HCT116 (cell line): ENCODE results near the gene ALDOA. TPM values are rescaled to one million over a fixed set of nuclear protein-coding genes. Genes with fewer than 3 reads are reported as not detected.

Experiments
- ATAC-seq: fragments of 200-7000 bp; cut with Tn5 transposase; 2 replicates; pipeline ENCODE4 v1.9.1; 2020; ENCODE audit warnings: mild to moderate bottlenecking, moderate library complexity
- BruUV-seq: library from RNA; stranded (reverse); fragments of 400-500 nt; replicated peaks from 2 replicates; lab custom pipeline; 2021; lab: Mats Ljungman, UMichigan
- CTCF ChIA-PET: fragments of 300-600 bp; sonication (Branson Sonifier 250); formaldehyde crosslinking; loops from one replicate; lab custom pipeline; 2021; ENCODE audit warnings: antibody characterized with exemption; lab: Charles Lee
- POLR2A ChIA-PET: fragments of 300-600, 350-600 bp; sonication (Branson Sonifier 250); formaldehyde crosslinking; loops from one replicate; lab custom pipeline; 2021; ENCODE audit warnings: antibody characterized with exemption; lab: Charles Lee
- RAD21 ChIA-PET, 2 experiments: fragments of 300-600 bp; sonication (Branson Sonifier 250); formaldehyde crosslinking; loops; one replicate each; lab custom pipeline; 2023; ENCODE audit warnings: low total read pairs in 2 of 2; ENCODE audit not compliant: uncharacterized antibody in 2 of 2, unreplicated experiment in 2 of 2, low non-redundant PET in 1 of 2; lab: Charles Lee
- DNase-seq: peaks from one replicate; pipeline ENCODE4 v3.0.0-alpha.2; 2010; ENCODE audit warnings: low read depth, low spot score
- H2AFZ ChIP-seq: fragments of 200-600 bp; shearing (Covaris generic), sonication (generic); 2 replicates; pipeline ENCODE4 v1.6.1; 2017; ENCODE audit warnings: low read depth, mixed run types, mixed read lengths, antibody characterized with exemption, low read length; ENCODE audit not compliant: poor library complexity, severe bottlenecking
- H3K27ac ChIP-seq: 2 replicates; pipeline ENCODE4 v1.5.1; 2012; ENCODE audit warnings: low read depth, low read length
- H3K27me3 ChIP-seq: fragments of 200-600 bp; sonication (generic); 2 replicates; pipeline ENCODE4 v1.6.1; 2016; ENCODE audit warnings: mixed run types, low read length, mixed read lengths; ENCODE audit not compliant: insufficient read depth
- H3K36me3 ChIP-seq, 2 experiments: fragments of 200-500 bp in 1 of 2; fragments of 200-600 bp in 1 of 2; sonication (Bioruptor generic) in 1 of 2; sonication (generic) in 1 of 2; 2 replicates each; pipeline versions ENCODE4 v1.5.1 to v1.6.1; 2014 to 2016; ENCODE audit warnings: low read length in 2 of 2, inconsistent platforms in 1 of 2, mixed read lengths in 1 of 2, mixed run types in 1 of 2; ENCODE audit not compliant: insufficient read depth in 2 of 2, control insufficient read depth in 1 of 2
- H3K4me1 ChIP-seq, 2 experiments: fragments of 200-600 bp in 1 of 2; sonication (generic) in 1 of 2; 2 replicates each; pipeline versions ENCODE4 v1.5.1 to v1.6.1; 2012 to 2017; ENCODE audit warnings: low read length in 2 of 2, inconsistent platforms in 1 of 2, mild to moderate bottlenecking in 1 of 2, mixed read lengths in 1 of 2, mixed run types in 1 of 2, moderate library complexity in 1 of 2; ENCODE audit not compliant: insufficient read depth in 2 of 2, control insufficient read depth in 1 of 2
- H3K4me2 ChIP-seq: fragments of 200-600 bp; sonication (generic); 2 replicates; pipeline ENCODE4 v1.6.1; 2017; ENCODE audit warnings: mixed run types, low read length, mixed read lengths
- H3K4me3 ChIP-seq, 2 experiments: fragments of 200-600 bp in 1 of 2; sonication (generic) in 1 of 2; replicated peaks in 1 of 2; 2 replicates each; pipeline ENCODE4 v1.5.1; 2011 to 2016; ENCODE audit warnings: low read length in 2 of 2, control low read depth in 1 of 2, low read depth in 1 of 2, mild to moderate bottlenecking in 1 of 2, mixed read lengths in 1 of 2, mixed run types in 1 of 2
- H3K79me2 ChIP-seq: fragments of 200-600 bp; sonication (generic); 2 replicates; pipeline ENCODE4 v1.6.1; 2017; ENCODE audit warnings: mild to moderate bottlenecking, mixed run types, low read length, moderate library complexity, mixed read lengths; ENCODE audit not compliant: insufficient read depth
- H3K9ac ChIP-seq: fragments of 200-600 bp; sonication (generic); 2 replicates; pipeline ENCODE4 v1.6.1; 2016; ENCODE audit warnings: low read length, mixed read lengths
- H3K9me2 ChIP-seq: fragments of 200-600 bp; sonication (generic), shearing (Covaris generic); 2 replicates; pipeline ENCODE4 v1.6.1; 2017; ENCODE audit warnings: mixed run types, mild to moderate bottlenecking, moderate library complexity; ENCODE audit not compliant: insufficient read depth
- H3K9me3 ChIP-seq, 2 experiments: fragments of 200-500 bp in 1 of 2; fragments of 200-600 bp in 1 of 2; sonication (Bioruptor generic) in 1 of 2; sonication (generic) in 1 of 2; 2 replicates each; pipeline ENCODE4 v1.6.1; 2014 to 2017; ENCODE audit warnings: low read length in 2 of 2, mixed read lengths in 2 of 2, inconsistent platforms in 1 of 2, low read depth in 1 of 2, mild to moderate bottlenecking in 1 of 2, mixed run types in 1 of 2, moderate library complexity in 1 of 2; ENCODE audit not compliant: control insufficient read depth in 1 of 2, insufficient read depth in 1 of 2
- H4K20me1 ChIP-seq: fragments of 200-600 bp; sonication (generic), shearing (Covaris generic); 2 replicates; pipeline ENCODE4 v1.6.1; 2017; ENCODE audit warnings: mixed run types, mild to moderate bottlenecking, moderate library complexity; ENCODE audit not compliant: insufficient read depth
- EGR1 ChIP-seq: IDR thresholded peaks from 2 replicates; pipeline ENCODE4 v1.6.1; 2012; ENCODE audit warnings: low read depth
- ELF1 ChIP-seq: IDR thresholded peaks from 2 replicates; pipeline ENCODE4 v1.6.1; 2012; ENCODE audit warnings: low read depth, borderline replicate concordance
- ZFX ChIP-seq: fragments of 450-650 bp; IDR thresholded peaks from 2 replicates; pipeline ENCODE4 v1.6.1; 2017
- intact Hi-C: fragments of 100-400 bp; cut with micrococcal nuclease; formaldehyde crosslinking; loops from 2 replicates; pipeline ENCODE4 v1.10.0; 2022
- total RNA-seq: library from RNA; stranded (reverse); gene quantifications from one replicate; pipeline ENCODE4 v1.2.1, GENCODE V29; 2021; ENCODE audit not compliant: unreplicated experiment
- TF ChIP-seq, protein P1 (sequence below), 3 experiments: fragments of 200-600 bp in 1 of 3; sonication (generic) in 1 of 3; IDR thresholded peaks in 2 of 3; conservative IDR thresholded peaks in 1 of 3; 2 replicates each; pipeline ENCODE4 v1.5.1; 2012 to 2017; ENCODE audit warnings: low read depth in 2 of 3, low read length in 2 of 3, antibody characterized with exemption in 1 of 3, borderline replicate concordance in 1 of 3, control low read depth in 1 of 3, mild to moderate bottlenecking in 1 of 3, mixed read lengths in 1 of 3, mixed run types in 1 of 3, moderate library complexity in 1 of 3; ENCODE audit not compliant: insufficient read depth in 1 of 3

The ALDOA gene
- total RNA-seq, 1 experiment from 2014 or later, result 2,423 TPM

GRCh38 chr16:30060836-30061554 is 4.6 kb upstream of the ALDOA start:
- H2AFZ ChIP-seq, result no peak overlapping the region
- no peaks in the 10 kb centered on the region for H3K9me2 ChIP-seq
- peak overlapping the region; percentile 8; the same call in 1 of the 2 replicates for H3K27ac ChIP-seq
- TF ChIP-seq EGR1 (no peak), ZFX (no peak)
- TF ChIP-seq, protein P1, sequence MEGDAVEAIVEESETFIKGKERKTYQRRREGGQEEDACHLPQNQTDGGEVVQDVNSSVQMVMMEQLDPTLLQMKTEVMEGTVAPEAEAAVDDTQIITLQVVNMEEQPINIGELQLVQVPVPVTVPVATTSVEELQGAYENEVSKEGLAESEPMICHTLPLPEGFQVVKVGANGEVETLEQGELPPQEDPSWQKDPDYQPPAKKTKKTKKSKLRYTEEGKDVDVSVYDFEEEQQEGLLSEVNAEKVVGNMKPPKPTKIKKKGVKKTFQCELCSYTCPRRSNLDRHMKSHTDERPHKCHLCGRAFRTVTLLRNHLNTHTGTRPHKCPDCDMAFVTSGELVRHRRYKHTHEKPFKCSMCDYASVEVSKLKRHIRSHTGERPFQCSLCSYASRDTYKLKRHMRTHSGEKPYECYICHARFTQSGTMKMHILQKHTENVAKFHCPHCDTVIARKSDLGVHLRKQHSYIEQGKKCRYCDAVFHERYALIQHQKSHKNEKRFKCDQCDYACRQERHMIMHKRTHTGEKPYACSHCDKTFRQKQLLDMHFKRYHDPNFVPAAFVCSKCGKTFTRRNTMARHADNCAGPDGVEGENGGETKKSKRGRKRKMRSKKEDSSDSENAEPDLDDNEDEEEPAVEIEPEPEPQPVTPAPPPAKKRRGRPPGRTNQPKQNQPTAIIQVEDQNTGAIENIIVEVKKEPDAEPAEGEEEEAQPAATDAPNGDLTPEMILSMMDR (IDR thresholded peaks at IDR 0.05 in 2 of 3, conservative IDR thresholded peaks at IDR 0.05 in 1 of 3; ENCODE audit: borderline replicate concordance in 1 of 3, insufficient read depth in 1 of 3, low read depth in 2 of 3, low read length in 2 of 3), result no peak
- 0 out of 2 replicates have a peak overlapping the region, but pooled peaks have one; percentile 18 for H3K9ac ChIP-seq
- ChIA-PET CTCF (interaction anchor here (0.7 kb wide), 2 partner anchors 31 to 345 kb away, joined by 3 read pairs; no protein-coding TSS in a partner anchor), POLR2A (no interaction called here), RAD21 (no interaction called here)
- BruUV-seq, result no TSS peak
- H3K27me3 ChIP-seq, result no peaks in the 10 kb centered on the region
- H3K79me2 ChIP-seq, result peaks cover 13% of the 10 kb centered on the region
- ATAC-seq (no peak), DNase-seq (no peak)
- H3K9me3 ChIP-seq, result no peaks in the 10 kb centered on the region
- intact Hi-C loops, result no loop called here
- H3K4me2 ChIP-seq, result peak overlapping the region; percentile 9; the same call in 1 of the 2 replicates
- peaks cover 0 to 5% of the 10 kb centered on the region in 2 experiments; a peak in 3 of 4 replicates for H3K36me3 ChIP-seq
- no peak overlapping the region for H3K4me3 ChIP-seq
- H4K20me1 ChIP-seq, result no peaks in the 10 kb centered on the region
- peaks cover 17 to 27% of the 10 kb centered on the region in 2 experiments for H3K4me1 ChIP-seq

- CTCF ChIA-PET, result no interaction called here
- RAD21 ChIA-PET, result no interaction called here
- POLR2A ChIA-PET, result interaction anchor here (0.6 kb wide), 1 partner anchor 103 kb away, joined by 7 read pairs; no protein-coding TSS in a partner anchor
Observed at GRCh38 chr16:30063278-30063892, 2.2 kb upstream of the ALDOA start.

More at GRCh38 chr16:30063278-30063892, 2.2 kb upstream of the ALDOA start:
- H3K9me3 ChIP-seq, result no peaks in the 10 kb centered on the region
- H3K79me2 ChIP-seq, result peaks cover 37% of the 10 kb centered on the region
- H3K4me3 ChIP-seq, result peak overlapping the region; percentile 98
- no peak for TF ChIP-seq ELF1
- TF ChIP-seq, all 23 proteins: peak for 0
- DNase-seq (no peak), ATAC-seq (no peak)
- intact Hi-C loops, result no loop called here
- Histone ChIP-seq H3K4me2 (peak overlapping the region; percentile 95), H3K4me1 (peaks cover 25 to 45% of the 10 kb centered on the region in 2 experiments), H2AFZ (no peak overlapping the region), H3K9me2 (no peaks in the 10 kb centered on the region), H3K27me3 (no peaks in the 10 kb centered on the region), H3K27ac (peak overlapping the region; percentile 100), H3K36me3 (peaks cover 12 to 25% of the 10 kb centered on the region in 2 experiments), H3K9ac (peak overlapping the region; percentile 99), H4K20me1 (peaks cover 2% of the 10 kb centered on the region; the same call in 1 of the 2 replicates)
- no TSS peak for BruUV-seq
